H1 (cell line): ENCODE measurements around the gene FAM53A. TPM values are rescaled to one million over a fixed set of nuclear protein-coding genes. Genes with fewer than 3 reads are reported as not detected.
A peak's percentile ranks its signal among the peaks of the same experiment; 100 is the strongest.

ENCODE experiments used
- CTCF ChIA-PET: fragments of 300-600 bp; sonication (Branson Sonifier 250); formaldehyde crosslinking; loops from one replicate; lab custom pipeline; 2021; ENCODE audit not compliant: partially characterized antibody; lab: Charles Lee
- POLR2A ChIA-PET: fragments of 300-600 bp; sonication (Branson Sonifier 250); formaldehyde crosslinking; loops from one replicate; lab custom pipeline; 2021; ENCODE audit warnings: inconsistent platforms; ENCODE audit not compliant: partially characterized antibody; lab: Charles Lee
- DNase-seq, 2 experiments: peaks; one replicate each; pipeline versions ENCODE4 v3.0.0 to v3.0.0-alpha.2; 2010 to 2022; ENCODE audit warnings: low spot score in 2 of 2, low read depth in 1 of 2, mixed read lengths in 1 of 2
- FAIRE-seq: peaks from 2 replicates; lab custom pipeline; 2011; peaks lifted over from hg19 to GRCh38; lab: Jason Lieb, UNC
- H2AFZ ChIP-seq: 2 replicates; pipeline ENCODE4 v1.8.1; 2012; ENCODE audit warnings: low read length, inconsistent platforms
- H2AK5ac ChIP-seq: 2 replicates; pipeline ENCODE4 v1.6.1; 2013; ENCODE audit warnings: low read depth, low read length
- H2BK120ac ChIP-seq: replicated peaks from 2 replicates; pipeline ENCODE3; 2013; ENCODE audit warnings: low read depth, low read length, inconsistent platforms
- H2BK12ac ChIP-seq: 2 replicates; pipeline ENCODE4 v1.6.1; 2013; ENCODE audit warnings: low read depth, low read length
- H2BK15ac ChIP-seq: 2 replicates; pipeline ENCODE4 v1.6.1; 2013; ENCODE audit warnings: low read length
- H2BK20ac ChIP-seq: 2 replicates; pipeline ENCODE4 v1.6.1; 2013; ENCODE audit warnings: low read length
- H2BK5ac ChIP-seq: 2 replicates; pipeline ENCODE4 v1.6.1; 2013; ENCODE audit warnings: low read depth, low read length
- H3K14ac ChIP-seq: 2 replicates; pipeline ENCODE4 v1.6.1; 2013; ENCODE audit warnings: inconsistent platforms; ENCODE audit not compliant: insufficient read length
- H3K18ac ChIP-seq: 2 replicates; pipeline ENCODE4 v1.6.1; 2013; ENCODE audit warnings: low read length; ENCODE audit errors: extremely low read depth
- H3K23ac ChIP-seq: 2 replicates; pipeline ENCODE4 v1.6.1; 2013; ENCODE audit warnings: inconsistent platforms; ENCODE audit not compliant: insufficient read length
- H3K23me2 ChIP-seq: 2 replicates; pipeline ENCODE4 v1.6.1; 2013; ENCODE audit warnings: low read depth, low read length
- H3K27ac ChIP-seq: 2 replicates; pipeline ENCODE4 v1.6.1; 2011; ENCODE audit warnings: low read depth, low read length, inconsistent platforms
- H3K27me3 ChIP-seq, 4 experiments: replicated peaks in 1 of 4; 1 replicate in 1 of 4; 2 replicates in 3 of 4; pipeline versions ENCODE4 v1.6.1 to v1.8.1; 2011 to 2013; ENCODE audit warnings: low read length in 3 of 4, mild to moderate bottlenecking in 3 of 4, inconsistent platforms in 2 of 4, mixed read lengths in 2 of 4, moderate library complexity in 1 of 4; ENCODE audit not compliant: control insufficient read depth in 3 of 4, insufficient read depth in 3 of 4; ENCODE audit errors: extremely low read depth in 1 of 4
- H3K36me3 ChIP-seq, 4 experiments: 2 replicates each; pipeline versions ENCODE4 v1.6.1 to v1.8.1; 2011 to 2013; ENCODE audit warnings: mild to moderate bottlenecking in 4 of 4, low read length in 3 of 4, moderate library complexity in 2 of 4, control low read depth in 1 of 4, inconsistent platforms in 1 of 4; ENCODE audit not compliant: insufficient read depth in 4 of 4, control insufficient read depth in 2 of 4
- H3K4ac ChIP-seq: replicated peaks from 2 replicates; pipeline ENCODE3; 2013; ENCODE audit warnings: low read length, low read depth, mixed read lengths, inconsistent platforms; ENCODE audit not compliant: insufficient read length
- H3K4me1 ChIP-seq, 4 experiments: replicated peaks in 1 of 4; 1 replicate in 1 of 4; 2 replicates in 3 of 4; pipeline versions ENCODE4 v1.6.1 to v1.8.1; 2011 to 2013; ENCODE audit warnings: low read length in 3 of 4, inconsistent platforms in 2 of 4, mixed read lengths in 1 of 4; ENCODE audit not compliant: insufficient read depth in 4 of 4, control insufficient read depth in 3 of 4
- H3K4me2 ChIP-seq, 2 experiments: 2 replicates each; pipeline versions ENCODE4 v1.6.1 to v1.8.1; 2011 to 2013; ENCODE audit warnings: low read depth in 2 of 2, low read length in 2 of 2, control low read depth in 1 of 2, inconsistent platforms in 1 of 2, mild to moderate bottlenecking in 1 of 2; ENCODE audit not compliant: insufficient read depth in 1 of 2
- H3K4me3 ChIP-seq, 4 experiments: fragments of 200-600, 300-600 bp in 1 of 4; sonication (generic), shearing (Covaris generic), sonication (Bioruptor Twin) in 1 of 4; 2 replicates each; pipeline versions ENCODE4 v1.5.1 to v1.8.1; 2011 to 2016; ENCODE audit warnings: low read length in 4 of 4, low read depth in 3 of 4, control low read depth in 2 of 4, inconsistent platforms in 2 of 4, mild to moderate bottlenecking in 2 of 4, mixed read lengths in 1 of 4, moderate library complexity in 1 of 4; ENCODE audit not compliant: insufficient read depth in 2 of 4; ENCODE audit errors: extremely low read depth in 1 of 4
- H3K56ac ChIP-seq: replicated peaks from 2 replicates; pipeline ENCODE3; 2013; ENCODE audit warnings: low read depth, mild to moderate bottlenecking, mixed read lengths, low read length, inconsistent platforms; ENCODE audit not compliant: insufficient read length
- H3K79me1 ChIP-seq: 2 replicates; pipeline ENCODE4 v1.6.1; 2013; ENCODE audit warnings: low read depth, low read length, control low read depth
- H3K79me2 ChIP-seq, 2 experiments: 2 replicates each; pipeline versions ENCODE4 v1.6.1 to v1.8.1; 2012 to 2013; ENCODE audit warnings: low read length in 2 of 2, mild to moderate bottlenecking in 2 of 2, inconsistent platforms in 1 of 2; ENCODE audit not compliant: insufficient read depth in 2 of 2, control insufficient read depth in 1 of 2
- H3K9ac ChIP-seq, 4 experiments: replicated peaks in 1 of 4; 1 replicate in 1 of 4; 2 replicates in 3 of 4; pipeline versions ENCODE4 v1.6.1 to v1.8.1; 2011 to 2013; ENCODE audit warnings: low read depth in 3 of 4, low read length in 3 of 4, control low read depth in 2 of 4, mild to moderate bottlenecking in 2 of 4, moderate library complexity in 2 of 4, inconsistent platforms in 1 of 4; ENCODE audit errors: extremely low read depth in 1 of 4
- H3K9me3 ChIP-seq, 2 experiments: 2 replicates each; pipeline versions ENCODE4 v1.6.1 to v1.8.1; 2012 to 2013; ENCODE audit warnings: mild to moderate bottlenecking in 2 of 2, moderate library complexity in 2 of 2, control low read depth in 1 of 2, inconsistent platforms in 1 of 2, low read depth in 1 of 2, low read length in 1 of 2, mixed read lengths in 1 of 2; ENCODE audit not compliant: insufficient read depth in 2 of 2
- H4K20me1 ChIP-seq, 2 experiments: replicated peaks in 1 of 2; 2 replicates each; pipeline versions ENCODE3 to v1.8.1; 2011 to 2013; ENCODE audit warnings: inconsistent platforms in 2 of 2, low read length in 2 of 2, mild to moderate bottlenecking in 1 of 2; ENCODE audit not compliant: insufficient read depth in 2 of 2, control insufficient read depth in 1 of 2
- H4K5ac ChIP-seq: 2 replicates; pipeline ENCODE4 v1.6.1; 2013; ENCODE audit warnings: low read length, low read depth, mixed read lengths, inconsistent platforms; ENCODE audit not compliant: insufficient read length
- H4K8ac ChIP-seq: 2 replicates; pipeline ENCODE4 v1.8.0; 2013; ENCODE audit warnings: mild to moderate bottlenecking, moderate library complexity, low read length, inconsistent platforms; ENCODE audit not compliant: insufficient read depth; ENCODE audit errors: extremely low read depth
- H4K91ac ChIP-seq: replicated peaks from 2 replicates; pipeline ENCODE3; 2013; ENCODE audit warnings: low read length, mixed read lengths, inconsistent platforms; ENCODE audit not compliant: insufficient read length
- CHD1 ChIP-seq: IDR thresholded peaks from 2 replicates; pipeline ENCODE4 v1.6.1; 2012; ENCODE audit warnings: low read depth, low read length, improper control_type of control experiment
- CTBP2 ChIP-seq: IDR thresholded peaks from 2 replicates; pipeline ENCODE4 v1.7.0; 2011; ENCODE audit warnings: borderline replicate concordance, mild to moderate bottlenecking, moderate library complexity, mixed read lengths, low read length; ENCODE audit not compliant: insufficient read depth, insufficient read length
- SIX5 ChIP-seq: IDR thresholded peaks from 2 replicates; pipeline ENCODE4 v1.6.1; 2011; ENCODE audit warnings: mild to moderate bottlenecking, low read depth, low read length
- SRF ChIP-seq: IDR thresholded peaks from 2 replicates; pipeline ENCODE4 v1.6.1; 2011; ENCODE audit warnings: mild to moderate bottlenecking, low read depth, low read length, moderate library complexity
- YY1 ChIP-seq: IDR thresholded peaks from 2 replicates; pipeline ENCODE4 v1.6.1; 2011; ENCODE audit warnings: low read depth, mild to moderate bottlenecking, low read length
- WGBS, 2 experiments: shearing (Covaris generic) in 1 of 2; methylation state at CpG; one replicate each; pipeline versions ENCODE4 v1.1.6 to v1.1.7; 2013 to 2015; ENCODE audit warnings: low lambda C conversion rate in 2 of 2, mixed read lengths in 2 of 2, inconsistent platforms in 1 of 2, low coverage in 1 of 2, missing lambda C conversion rate in 1 of 2; ENCODE audit not compliant: insufficient replicate concordance in 2 of 2, insufficient coverage in 1 of 2, insufficient read length in 1 of 2; ENCODE audit errors: extremely low coverage in 1 of 2, missing lambda C conversion rate in 1 of 2; 5-methylcytosine and 5-hydroxymethylcytosine counted together
- polyA plus RNA-seq, 7 experiments: library from polyadenylated mRNA; depleted of rRNA in 3 of 7; stranded (reverse) in 5 of 7; unstranded in 2 of 7; fragments of >200 nt in 5 of 7; fragments of 200-250 nt in 2 of 7; gene quantifications; 1 replicate in 5 of 7; 2 replicates in 1 of 7; 4 replicates in 1 of 7; pipeline versions ENCODE4 v1.2.1 to v1.2.3, GENCODE V29; 2011 to 2013; ENCODE audit warnings: missing spikeins in 2 of 7, mixed read lengths in 2 of 7
- total RNA-seq: library from RNA; stranded (reverse); fragmentation: NEBNext Ultra II Directional; extraction: Animal tissue kit (Norgen Biotek cat#: 25700); gene quantifications from 2 replicates; pipeline ENCODE4 v1.2.1, GENCODE V29; 2021

The FAM53A gene
- total and polyA plus RNA-seq, 2 of the 8 experiments (the other 6 are each of a cell fraction or from before 2014, with no cell fraction given): 1.9 to 2.0 TPM

GRCh38 chr4:1722551-1723118, 38.5 kb upstream of the FAM53A start:
- H3K9me3 ChIP-seq: no peaks in the 10 kb centered on the region
- H2BK15ac ChIP-seq: no peak overlapping the region
- peaks cover 0 to 19% (median 12%) of the 10 kb centered on the region in 4 experiments; a peak in 6 of 7 replicates for H3K4me1 ChIP-seq
- H3K27ac ChIP-seq: peak overlapping the region; percentile 12; the same call in 1 of the 2 replicates
- H3K56ac ChIP-seq: no peak overlapping the region
- CTCF ChIA-PET: interaction anchor here (0.6 to 18.6 kb wide), 11 partner anchors 9 to 176 kb away, joined by 3 to 326 read pairs (median 4); no protein-coding TSS in a partner anchor
- POLR2A ChIA-PET: interaction anchor here (0.8 to 8.8 kb wide), 7 partner anchors 8 to 61 kb away, joined by 3 to 100 read pairs (median 7); partner anchors contain the start of gene SLBP
- peaks cover 12% of the 10 kb centered on the region for H3K23me2 ChIP-seq
- H3K4ac ChIP-seq: no peak overlapping the region
- TF ChIP-seq CHD1 (no peak), YY1 (no peak), SRF (no peak), SIX5 (no peak), CTBP2 (no peak)
- TF ChIP-seq, all 59 proteins: peak for 0
- peak overlapping the region; percentile 80 to 85 for H3K4me2 ChIP-seq
- peak overlapping the region; percentile 84 to 99 (median 96) for H3K4me3 ChIP-seq
- H3K18ac ChIP-seq: no peak overlapping the region
- H2BK120ac ChIP-seq: no peak overlapping the region
- H3K27me3 ChIP-seq: no peaks in the 10 kb centered on the region
- no peak overlapping the region for H4K5ac ChIP-seq
- no peak overlapping the region for H2AFZ ChIP-seq
- no peak overlapping the region for H3K14ac ChIP-seq
- FAIRE-seq (no peak), DNase-seq (no peak)
- H2BK5ac ChIP-seq: no peak overlapping the region
- WGBS, 2 experiments: 79% methylated on average over 16 of the region's 18 CpGs; no CpG with 5 or more reads in 1 of the 2 experiments
- H2BK20ac ChIP-seq: no peak overlapping the region
- H3K9ac ChIP-seq: peak overlapping the region in 3 of 4 experiments; percentile 64 to 79 (median 75); a peak in 2 of 7 replicates
- H4K20me1 ChIP-seq: peaks cover 15 to 24% of the 10 kb centered on the region in 2 experiments
- H3K79me1 ChIP-seq: peaks cover 15% of the 10 kb centered on the region
- H2BK12ac ChIP-seq: no peak overlapping the region
- H4K91ac ChIP-seq: no peak overlapping the region
- no peak overlapping the region for H2AK5ac ChIP-seq
- no peak overlapping the region for H3K23ac ChIP-seq
- peaks cover 9 to 42% of the 10 kb centered on the region in 2 experiments; a peak in 3 of 4 replicates for H3K79me2 ChIP-seq
- H3K36me3 ChIP-seq: peaks cover 24 to 35% (median 28%) of the 10 kb centered on the region in 4 experiments
- no peak overlapping the region for H4K8ac ChIP-seq
